ENCODE measurements around the gene DCTN2.

DNA sequence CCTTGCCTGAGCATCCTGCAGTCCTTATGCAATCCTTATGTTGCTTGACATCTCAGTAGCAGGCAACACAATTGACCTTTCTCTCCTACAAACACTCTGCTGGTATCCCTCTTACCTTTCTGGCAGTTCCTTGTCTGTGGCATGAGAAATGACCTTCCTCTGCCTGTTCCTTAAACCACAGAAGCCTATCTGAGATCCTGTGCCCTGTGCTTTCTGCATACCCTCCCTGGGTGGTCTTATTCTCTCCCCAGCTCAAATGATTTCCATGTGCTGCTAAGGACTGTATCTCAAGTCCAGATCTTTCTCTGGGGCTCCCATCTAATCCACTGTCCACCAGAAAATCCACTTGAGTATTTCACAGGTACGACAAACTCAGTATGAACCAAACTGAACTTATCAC is 65.3 kb downstream of the DCTN2 start:
- TF ChIP-seq CTCF (conservative IDR thresholded peaks at IDR 0.05; ENCODE audit: low read depth, low read length) = no peak
- no peak for TF ChIP-seq EZH2 (IDR thresholded peaks at IDR 0.05; ENCODE audit: borderline replicate concordance, low read depth, low read length, poor library complexity, severe bottlenecking)

Data from A673 (cell line).